Measurements from ENCODE around the gene MFRP. TPM values are rescaled to one million over a fixed set of nuclear protein-coding genes. Genes with fewer than 3 reads are reported as not detected.

MFRP gene
- total RNA-seq, 3 donors from 2014 or later (not counting 1 experiment from before 2014, with no cell fraction given) = not detected

- TF ChIP-seq CTCF (IDR thresholded peaks at IDR 0.05) = no peak
- Histone ChIP-seq H3K4me1 (ENCODE audit: control insufficient read depth, insufficient read depth, low read length) (no peaks in the 10 kb centered on the region), H3K27me3 (ENCODE audit: control insufficient read depth, insufficient read depth, low read length) (no peaks in the 10 kb centered on the region), H3K4me3 (ENCODE audit: low read length) (no peak overlapping the region), H3K27ac (ENCODE audit: low read length) (no peak overlapping the region), H3K36me3 (ENCODE audit: control insufficient read depth, insufficient read depth, low read length) (peaks cover 62% of the 10 kb centered on the region), H3K9me3 (ENCODE audit: control insufficient read depth, insufficient read depth, low read length) (no peaks in the 10 kb centered on the region)
- no peaks in the 10 kb centered on the region for H3K27me3 Mint-ChIP-seq (ENCODE audit: low read depth in 2 of 2)
- no peak overlapping the region for H3K4me3 Mint-ChIP-seq
- intact Hi-C loops (cut with micrococcal nuclease) = no loop called here
- DNase-seq (no peak), ATAC-seq (no peak)
- H3K36me3 Mint-ChIP-seq = peaks cover 12% of the 10 kb centered on the region
- no peaks in the 10 kb centered on the region for H3K9me3 Mint-ChIP-seq
- no peaks in the 10 kb centered on the region for H3K4me1 Mint-ChIP-seq
- no peak overlapping the region for H3K27ac Mint-ChIP-seq
- 98% methylated on average over 3 of the region's 3 CpGs for WGBS (ENCODE audit: insufficient coverage)
Observed at GRCh38 chr11:119297938-119298337, 48.6 kb downstream of the MFRP start.

- Histone ChIP-seq H3K36me3 (ENCODE audit: control insufficient read depth, insufficient read depth, low read length) (peaks cover 46% of the 10 kb centered on the region), H3K9me3 (ENCODE audit: control insufficient read depth, insufficient read depth, low read length) (peaks cover 9% of the 10 kb centered on the region), H3K4me3 (ENCODE audit: low read length) (no peak overlapping the region), H3K4me1 (ENCODE audit: control insufficient read depth, insufficient read depth, low read length) (no peaks in the 10 kb centered on the region), H3K27ac (ENCODE audit: low read length) (no peak overlapping the region), H3K27me3 (ENCODE audit: control insufficient read depth, insufficient read depth, low read length) (no peaks in the 10 kb centered on the region)
- no peak for TF ChIP-seq CTCF (IDR thresholded peaks at IDR 0.05)
- ATAC-seq (no peak), DNase-seq (peak in 1 of 2 donors; percentile 18)
- Mint-ChIP-seq H3K9me3 (no peaks in the 10 kb centered on the region), H3K27ac (no peak overlapping the region), H3K4me3 (no peak overlapping the region), H3K4me1 (no peaks in the 10 kb centered on the region), H3K36me3 (no peaks in the 10 kb centered on the region), H3K27me3 (ENCODE audit: low read depth in 2 of 2) (no peaks in the 10 kb centered on the region)
- WGBS (ENCODE audit: insufficient coverage) = 80% methylated on average over 2 of the region's 3 CpGs
- intact Hi-C loops (cut with micrococcal nuclease) = no loop called here
Observed at GRCh38 chr11:119295178-119295577, 51.3 kb downstream of the MFRP start.

- DNase-seq (no peak), ATAC-seq (no peak)
- WGBS (ENCODE audit: insufficient coverage) = 98% methylated on average over 3 of the region's 3 CpGs
- Histone ChIP-seq H3K9me3 (ENCODE audit: control insufficient read depth, insufficient read depth, low read length) (peaks cover 9% of the 10 kb centered on the region), H3K4me1 (ENCODE audit: control insufficient read depth, insufficient read depth, low read length) (no peaks in the 10 kb centered on the region), H3K4me3 (ENCODE audit: low read length) (no peak overlapping the region), H3K36me3 (ENCODE audit: control insufficient read depth, insufficient read depth, low read length) (peaks cover 40% of the 10 kb centered on the region), H3K27ac (ENCODE audit: low read length) (no peak overlapping the region), H3K27me3 (ENCODE audit: control insufficient read depth, insufficient read depth, low read length) (no peaks in the 10 kb centered on the region)
- Mint-ChIP-seq H3K36me3 (no peaks in the 10 kb centered on the region), H3K9me3 (no peaks in the 10 kb centered on the region), H3K4me1 (no peaks in the 10 kb centered on the region), H3K27ac (no peak overlapping the region), H3K4me3 (no peak overlapping the region), H3K27me3 (ENCODE audit: low read depth in 2 of 2) (no peaks in the 10 kb centered on the region)
- intact Hi-C loops (cut with micrococcal nuclease) = no loop called here
- no peak for TF ChIP-seq CTCF (IDR thresholded peaks at IDR 0.05)
Observed at GRCh38 chr11:119293461-119293860, 53.0 kb downstream of the MFRP start.

- intact Hi-C loops (cut with micrococcal nuclease) = no loop called here
- Histone ChIP-seq H3K4me1 (ENCODE audit: control insufficient read depth, insufficient read depth, low read length) (no peaks in the 10 kb centered on the region), H3K27ac (ENCODE audit: low read length) (no peak overlapping the region), H3K4me3 (ENCODE audit: low read length) (no peak overlapping the region), H3K27me3 (ENCODE audit: control insufficient read depth, insufficient read depth, low read length) (no peaks in the 10 kb centered on the region), H3K9me3 (ENCODE audit: control insufficient read depth, insufficient read depth, low read length) (peaks cover 9% of the 10 kb centered on the region), H3K36me3 (ENCODE audit: control insufficient read depth, insufficient read depth, low read length) (peaks cover 43% of the 10 kb centered on the region)
- WGBS (ENCODE audit: insufficient coverage) = 99% methylated on average over 10 of the region's 10 CpGs
- Mint-ChIP-seq H3K36me3 (peaks cover 10% of the 10 kb centered on the region), H3K9me3 (no peaks in the 10 kb centered on the region), H3K4me3 (no peak overlapping the region), H3K27me3 (ENCODE audit: low read depth in 2 of 2) (no peaks in the 10 kb centered on the region), H3K4me1 (no peaks in the 10 kb centered on the region), H3K27ac (no peak overlapping the region)
- TF ChIP-seq CTCF (IDR thresholded peaks at IDR 0.05) = no peak
- ATAC-seq = no peak
- DNase-seq = no peak
Observed at GRCh38 chr11:119290894-119291497, 55.5 kb downstream of the MFRP start.

Data from natural killer cell (primary cell).